Erythroblast (primary cell): ENCODE data around the gene MYL12A.

ENCODE experiments used
- GATA1 ChIP-seq: IDR thresholded peaks from 2 replicates; pipeline ENCODE4 v1.6.1; 2011; ENCODE audit warnings: low read depth, mild to moderate bottlenecking, control low read depth, low read length, moderate library complexity
- POLR2A ChIP-seq: IDR thresholded peaks from 2 replicates; pipeline ENCODE4 v1.6.1; 2011; ENCODE audit warnings: mild to moderate bottlenecking, low read length

- no peak for TF ChIP-seq POLR2A
- TF ChIP-seq GATA1 = no peak
Measured at GRCh38 chr18:3219241-3219630, 28.4 kb upstream of the MYL12A start.
